Measurements from ENCODE around the gene ARHGAP15.

ARHGAP15 gene

GRCh38 chr2:143505542-143505941, 376.3 kb downstream of the ARHGAP15 start:
- DNase-seq (ENCODE audit: insufficient read length, low spot score) (no peak), FAIRE-seq (no peak)
- no peak for TF ChIP-seq CTCF (IDR thresholded peaks at IDR 0.05; ENCODE audit: insufficient read depth, missing control alignments)

GRCh38 chr2:143513081-143513480, 383.9 kb downstream of the ARHGAP15 start:
- no peak for DNase-seq (ENCODE audit: insufficient read length, low spot score)
- peak; percentile 59 for TF ChIP-seq CTCF (IDR thresholded peaks at IDR 0.05; ENCODE audit: insufficient read depth, missing control alignments)
- no peak for FAIRE-seq

GRCh38 chr2:143514413-143514812, 385.2 kb downstream of the ARHGAP15 start:
- DNase-seq (ENCODE audit: insufficient read length, low spot score), result no peak
- FAIRE-seq, result no peak
- TF ChIP-seq CTCF (IDR thresholded peaks at IDR 0.05; ENCODE audit: insufficient read depth, missing control alignments), result no peak

GRCh38 chr2:143515318-143515717, 386.1 kb downstream of the ARHGAP15 start:
- FAIRE-seq, result no peak
- no peak for TF ChIP-seq CTCF (IDR thresholded peaks at IDR 0.05; ENCODE audit: insufficient read depth, missing control alignments)

GRCh38 chr2:143519521-143519920, 390.3 kb downstream of the ARHGAP15 start:
- DNase-seq (ENCODE audit: insufficient read length, low spot score) (no peak), FAIRE-seq (peak; percentile 55)
- no peak for TF ChIP-seq CTCF (IDR thresholded peaks at IDR 0.05; ENCODE audit: insufficient read depth, missing control alignments)

More at GRCh38 chr2:143515318-143515717, 386.1 kb downstream of the ARHGAP15 start:
- DNase-seq (ENCODE audit: insufficient read length, low spot score), result no peak

- DNase-seq (ENCODE audit: insufficient read length, low spot score), result no peak
- no peak for FAIRE-seq
- no peak for TF ChIP-seq CTCF (IDR thresholded peaks at IDR 0.05; ENCODE audit: insufficient read depth, missing control alignments)
Observed at GRCh38 chr2:143521396-143521795, 392.2 kb downstream of the ARHGAP15 start.

- no peak for TF ChIP-seq CTCF (IDR thresholded peaks at IDR 0.05; ENCODE audit: insufficient read depth, missing control alignments)
- no peak for DNase-seq (ENCODE audit: insufficient read length, low spot score)
- FAIRE-seq, result no peak
Observed at GRCh38 chr2:143522699-143523098, 393.5 kb downstream of the ARHGAP15 start.
